Natural killer cell (primary cell): Measurements from ENCODE around the gene RYR2. TPM values are rescaled to one million over a fixed set of nuclear protein-coding genes. Genes with fewer than 3 reads are reported as not detected.

Experiments
- ATAC-seq, 3 donors: fragments of 150-1000 bp in 2 of 3; fragments of 200-7000 bp in 1 of 3; cut with Tn5 transposase; 1 replicate in 1 of 3; 2 replicates in 2 of 3; pipeline ENCODE4 v1.10.0; 2021; ENCODE audit warnings: mild to moderate bottlenecking in 2 of 3, moderate library complexity in 2 of 3
- DNase-seq, 2 donors: peaks; one replicate each; pipeline versions ENCODE4 v3.0.0 to v3.0.0-alpha.2; 2013 to 2021; ENCODE audit warnings: mixed read lengths in 1 of 2
- H3K27ac ChIP-seq: one replicate; pipeline ENCODE4 v1.5.1; 2013; ENCODE audit warnings: mild to moderate bottlenecking, low read length
- H3K27me3 ChIP-seq: one replicate; pipeline ENCODE4 v1.6.1; 2013; ENCODE audit warnings: low read length; ENCODE audit not compliant: control insufficient read depth, insufficient read depth
- H3K36me3 ChIP-seq: one replicate; pipeline ENCODE4 v1.6.1; 2013; ENCODE audit warnings: low read length; ENCODE audit not compliant: control insufficient read depth, insufficient read depth
- H3K4me1 ChIP-seq: one replicate; pipeline ENCODE4 v1.6.1; 2013; ENCODE audit warnings: low read length; ENCODE audit not compliant: control insufficient read depth, insufficient read depth
- H3K4me3 ChIP-seq: one replicate; pipeline ENCODE4 v1.5.1; 2013; ENCODE audit warnings: low read length
- H3K9me3 ChIP-seq: one replicate; pipeline ENCODE4 v1.6.1; 2013; ENCODE audit warnings: low read length; ENCODE audit not compliant: control insufficient read depth, insufficient read depth
- H3K27ac Mint-ChIP-seq, 2 donors: one replicate each; pipeline ENCODE4 v1.8.0; 2022; ENCODE audit warnings: mild to moderate bottlenecking in 2 of 2, mixed read lengths in 2 of 2, moderate library complexity in 1 of 2
- H3K27me3 Mint-ChIP-seq, 2 donors: one replicate each; pipeline ENCODE4 v1.8.0; 2022; ENCODE audit warnings: low read depth in 2 of 2, mixed read lengths in 2 of 2
- H3K36me3 Mint-ChIP-seq: one replicate; pipeline ENCODE4 v1.8.0; 2022; ENCODE audit warnings: mixed read lengths
- H3K4me1 Mint-ChIP-seq, 2 donors: one replicate each; pipeline ENCODE4 v1.8.0; 2022; ENCODE audit warnings: mixed read lengths in 2 of 2
- H3K4me3 Mint-ChIP-seq: one replicate; pipeline ENCODE4 v1.8.0; 2022; ENCODE audit warnings: mild to moderate bottlenecking, moderate library complexity, mixed read lengths
- H3K9me3 Mint-ChIP-seq, 2 donors: one replicate each; pipeline ENCODE4 v1.8.0; 2022; ENCODE audit warnings: mixed read lengths in 2 of 2
- WGBS: methylation state at CpG from one replicate; pipeline ENCODE4 v1.1.7; 2013; ENCODE audit warnings: missing lambda C conversion rate; ENCODE audit not compliant: insufficient coverage; 5-methylcytosine and 5-hydroxymethylcytosine counted together
- intact Hi-C: fragments of 100-400 bp; cut with micrococcal nuclease; formaldehyde crosslinking; loops from one replicate; pipeline ENCODE4 v1.14.2; 2022
- total RNA-seq, 4 donors: library from RNA; stranded (reverse); fragments of 120-200 nt in 1 of 4; gene quantifications; one replicate each; pipeline versions ENCODE4 v1.2.3 to v1.2.4, GENCODE V29; 2013 to 2022
- TF ChIP-seq, protein P1 (sequence below): fragments of 200-600 bp; IDR thresholded peaks from one replicate; pipeline ENCODE4 v1.8.0; 2022; ENCODE audit warnings: antibody characterized with exemption

RYR2 gene
- total RNA-seq, 3 donors from 2014 or later (not counting 1 experiment from before 2014, with no cell fraction given): 0.13 to 1.2 (median 0.38) TPM

GRCh38 chr1:237478082-237478481 lies 436.1 kb downstream of the RYR2 start:
- Histone ChIP-seq H3K4me3 (no peak overlapping the region), H3K4me1 (no peaks in the 10 kb centered on the region), H3K27ac (no peak overlapping the region), H3K9me3 (no peaks in the 10 kb centered on the region), H3K27me3 (no peaks in the 10 kb centered on the region), H3K36me3 (no peaks in the 10 kb centered on the region)
- H3K36me3 Mint-ChIP-seq: no peaks in the 10 kb centered on the region
- H3K4me1 Mint-ChIP-seq: no peaks in the 10 kb centered on the region
- WGBS: 95% methylated on average over 3 of the region's 4 CpGs
- no peak overlapping the region for H3K4me3 Mint-ChIP-seq
- TF ChIP-seq, protein P1, sequence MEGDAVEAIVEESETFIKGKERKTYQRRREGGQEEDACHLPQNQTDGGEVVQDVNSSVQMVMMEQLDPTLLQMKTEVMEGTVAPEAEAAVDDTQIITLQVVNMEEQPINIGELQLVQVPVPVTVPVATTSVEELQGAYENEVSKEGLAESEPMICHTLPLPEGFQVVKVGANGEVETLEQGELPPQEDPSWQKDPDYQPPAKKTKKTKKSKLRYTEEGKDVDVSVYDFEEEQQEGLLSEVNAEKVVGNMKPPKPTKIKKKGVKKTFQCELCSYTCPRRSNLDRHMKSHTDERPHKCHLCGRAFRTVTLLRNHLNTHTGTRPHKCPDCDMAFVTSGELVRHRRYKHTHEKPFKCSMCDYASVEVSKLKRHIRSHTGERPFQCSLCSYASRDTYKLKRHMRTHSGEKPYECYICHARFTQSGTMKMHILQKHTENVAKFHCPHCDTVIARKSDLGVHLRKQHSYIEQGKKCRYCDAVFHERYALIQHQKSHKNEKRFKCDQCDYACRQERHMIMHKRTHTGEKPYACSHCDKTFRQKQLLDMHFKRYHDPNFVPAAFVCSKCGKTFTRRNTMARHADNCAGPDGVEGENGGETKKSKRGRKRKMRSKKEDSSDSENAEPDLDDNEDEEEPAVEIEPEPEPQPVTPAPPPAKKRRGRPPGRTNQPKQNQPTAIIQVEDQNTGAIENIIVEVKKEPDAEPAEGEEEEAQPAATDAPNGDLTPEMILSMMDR: no peak
- DNase-seq (no peak), ATAC-seq (no peak)
- peaks cover 6 to 8% of the 10 kb centered on the region in 2 donors for H3K9me3 Mint-ChIP-seq
- intact Hi-C loops: no loop called here
- no peak overlapping the region for H3K27ac Mint-ChIP-seq
- no peaks in the 10 kb centered on the region for H3K27me3 Mint-ChIP-seq

GRCh38 chr1:237478842-237479241 lies 436.9 kb downstream of the RYR2 start:
- intact Hi-C loops: no loop called here
- TF ChIP-seq, protein P1: no peak
- Mint-ChIP-seq H3K36me3 (no peaks in the 10 kb centered on the region), H3K4me1 (no peaks in the 10 kb centered on the region), H3K27me3 (no peaks in the 10 kb centered on the region), H3K9me3 (peaks cover 6 to 8% of the 10 kb centered on the region in 2 donors), H3K27ac (no peak overlapping the region), H3K4me3 (no peak overlapping the region)
- Histone ChIP-seq H3K4me3 (no peak overlapping the region), H3K9me3 (no peaks in the 10 kb centered on the region), H3K27ac (no peak overlapping the region), H3K36me3 (no peaks in the 10 kb centered on the region), H3K27me3 (no peaks in the 10 kb centered on the region), H3K4me1 (no peaks in the 10 kb centered on the region)
- WGBS: 85% methylated on average over 3 of the region's 3 CpGs
- no peak for DNase-seq
- ATAC-seq: no peak

DNA sequence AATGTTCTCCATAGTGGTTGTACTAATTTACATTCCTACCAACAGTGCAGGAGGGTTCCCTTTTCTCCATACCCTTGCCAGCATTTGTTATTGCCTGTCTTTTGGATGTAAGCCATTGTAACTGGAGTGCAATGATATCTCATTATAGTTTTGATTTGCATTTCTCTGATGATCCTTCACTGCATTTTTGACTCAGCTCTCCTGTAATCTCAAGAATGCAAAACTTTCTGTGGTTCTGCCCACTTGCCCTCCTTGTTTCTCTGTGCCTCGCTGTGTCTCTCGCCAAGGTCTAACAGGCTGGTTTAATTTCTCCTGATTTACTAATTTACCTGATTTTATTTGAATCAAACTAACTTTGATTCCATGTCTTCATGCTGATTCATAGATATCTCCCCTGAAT lies 440.8 kb downstream of the RYR2 start:
- intact Hi-C loops: no loop called here
- no peak overlapping the region for H3K4me3 Mint-ChIP-seq

GRCh38 chr1:237492359-237492758 lies 450.4 kb downstream of the RYR2 start:
- H3K27me3 Mint-ChIP-seq: no peaks in the 10 kb centered on the region
- 42% methylated on average over 1 of the region's 1 CpG for WGBS
- Histone ChIP-seq H3K4me3 (no peak overlapping the region), H3K27ac (no peak overlapping the region), H3K4me1 (no peaks in the 10 kb centered on the region), H3K9me3 (no peaks in the 10 kb centered on the region), H3K27me3 (no peaks in the 10 kb centered on the region), H3K36me3 (no peaks in the 10 kb centered on the region)
- DNase-seq (no peak), ATAC-seq (no peak)
- H3K36me3 Mint-ChIP-seq: no peaks in the 10 kb centered on the region
- TF ChIP-seq, protein P1: no peak
- intact Hi-C loops: no loop called here
- no peak overlapping the region for H3K4me3 Mint-ChIP-seq
- H3K4me1 Mint-ChIP-seq: no peaks in the 10 kb centered on the region
- peaks cover 2 to 3% of the 10 kb centered on the region in 2 donors for H3K9me3 Mint-ChIP-seq
- H3K27ac Mint-ChIP-seq: no peak overlapping the region

More for the DNA sequence above, 440.8 kb downstream of the RYR2 start:
- Histone ChIP-seq H3K27me3 (no peaks in the 10 kb centered on the region), H3K4me1 (no peaks in the 10 kb centered on the region), H3K4me3 (no peak overlapping the region), H3K27ac (no peak overlapping the region), H3K9me3 (no peaks in the 10 kb centered on the region), H3K36me3 (no peaks in the 10 kb centered on the region)
- 94% methylated on average over 2 of the region's 2 CpGs for WGBS
- no peaks in the 10 kb centered on the region for H3K4me1 Mint-ChIP-seq
- H3K27ac Mint-ChIP-seq: no peak overlapping the region
- DNase-seq (no peak), ATAC-seq (no peak)
- H3K36me3 Mint-ChIP-seq: no peaks in the 10 kb centered on the region
- peaks cover 6% of the 10 kb centered on the region in 2 donors for H3K9me3 Mint-ChIP-seq
- TF ChIP-seq, protein P1: no peak
- H3K27me3 Mint-ChIP-seq: no peaks in the 10 kb centered on the region
